EH (cell line): ENCODE measurements around the gene VTI1A.
A peak's percentile ranks its signal among the peaks of the same experiment; 100 is the strongest.
"Not testable (repeated sequence)": the region's sequence is repeated elsewhere in the genome, so short reads cannot be mapped to it uniquely, and the experiment has no call there.

Source experiments
- DNase-seq: peaks from one replicate; pipeline ENCODE4 v3.0.0-alpha.2; 2015; ENCODE audit warnings: low read depth

VTI1A gene

GRCh38 chr10:112723876-112724275 lies 276.9 kb downstream of the VTI1A start:
- DNase-seq: no peak

DNA sequence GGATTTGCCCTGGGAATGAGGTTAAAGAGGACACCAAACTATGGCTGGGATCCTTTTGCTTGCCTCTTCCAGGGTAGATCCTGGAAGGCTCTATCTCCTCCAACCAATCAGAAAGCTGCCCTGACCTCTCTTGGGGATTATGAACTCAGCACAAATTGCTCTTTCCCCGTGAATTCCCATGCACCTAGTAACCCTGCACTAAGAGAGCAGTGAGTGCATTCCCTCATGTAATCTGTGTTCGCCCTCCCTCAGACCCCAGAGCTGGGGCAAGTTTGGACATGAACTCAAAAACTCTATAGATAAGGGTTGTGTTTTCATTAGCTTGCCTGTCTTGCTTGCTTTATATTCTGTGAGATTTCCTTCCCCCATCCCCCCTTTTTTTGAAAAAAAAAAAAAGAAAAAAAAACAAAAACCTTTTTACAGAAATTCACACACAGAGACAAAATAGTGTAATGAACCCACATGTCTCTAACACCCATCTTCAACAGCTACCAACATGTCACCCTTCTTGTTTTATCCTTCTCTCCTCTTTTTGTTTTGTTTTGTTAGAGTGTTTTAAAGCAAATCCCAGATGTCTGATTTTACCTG lies 277.5 kb downstream of the VTI1A start:
- no peak for DNase-seq

DNA sequence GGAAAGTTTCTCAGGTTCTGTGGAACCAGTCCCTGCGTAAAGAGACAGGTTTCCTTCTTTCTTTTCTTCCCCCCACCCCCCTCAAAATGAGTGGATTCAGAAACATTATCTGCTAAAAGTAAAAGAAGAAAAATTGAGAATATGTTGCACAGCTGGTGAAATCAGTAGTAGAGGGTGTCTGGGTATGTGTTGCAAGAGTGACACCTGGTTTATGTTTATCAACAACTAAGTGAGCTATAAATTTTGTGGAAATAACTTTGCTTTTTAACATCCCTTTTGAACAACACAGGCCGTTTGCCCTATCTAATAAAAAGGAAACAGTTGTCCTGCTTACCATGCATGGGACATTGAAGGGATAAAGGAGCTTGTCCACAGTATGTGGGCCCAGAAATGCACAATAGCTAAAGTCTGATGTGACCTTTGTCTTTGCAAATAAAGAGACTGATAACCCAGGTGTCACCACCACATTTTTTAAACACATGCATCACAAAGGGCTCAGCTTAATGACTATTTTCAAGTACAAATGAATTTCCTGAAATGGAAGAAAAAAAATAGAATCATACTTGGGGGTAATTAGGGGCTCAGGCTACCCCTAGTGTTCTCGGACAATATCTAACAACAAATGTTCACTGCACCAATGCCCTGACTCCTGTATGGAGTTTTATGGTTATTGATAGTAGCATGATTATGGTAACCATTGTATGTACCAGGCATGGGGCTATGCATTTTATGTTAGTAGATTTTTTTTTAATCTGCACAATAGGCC lies 281.3 kb downstream of the VTI1A start:
- DNase-seq: no peak

GRCh38 chr10:112728997-112729396 lies 282.0 kb downstream of the VTI1A start:
- no peak for DNase-seq

DNA sequence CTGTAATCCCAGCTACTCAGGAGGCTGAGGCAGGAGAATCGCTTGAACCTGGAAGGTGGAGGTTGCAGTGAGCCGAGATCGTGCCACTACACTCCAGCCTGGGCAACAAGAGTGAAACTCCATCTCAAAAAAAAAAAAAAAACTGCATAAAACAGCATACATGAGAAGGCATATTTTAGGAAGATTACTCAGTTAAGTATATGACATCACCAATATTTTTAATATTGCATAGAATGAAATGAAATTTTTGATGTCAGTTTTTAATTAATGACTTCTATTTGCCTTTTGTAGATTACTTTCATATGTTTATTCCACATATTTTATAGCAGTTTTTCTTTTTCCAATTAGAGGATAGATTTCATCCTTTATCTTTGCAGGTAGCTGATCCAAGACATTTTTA lies 284.4 kb downstream of the VTI1A start:
- DNase-seq: not testable (repeated sequence)

GRCh38 chr10:112732277-112732921 lies 285.4 kb downstream of the VTI1A start:
- DNase-seq: peak; percentile 76

- no peak for DNase-seq
Observed at GRCh38 chr10:112735041-112735695, 288.2 kb downstream of the VTI1A start.

DNA sequence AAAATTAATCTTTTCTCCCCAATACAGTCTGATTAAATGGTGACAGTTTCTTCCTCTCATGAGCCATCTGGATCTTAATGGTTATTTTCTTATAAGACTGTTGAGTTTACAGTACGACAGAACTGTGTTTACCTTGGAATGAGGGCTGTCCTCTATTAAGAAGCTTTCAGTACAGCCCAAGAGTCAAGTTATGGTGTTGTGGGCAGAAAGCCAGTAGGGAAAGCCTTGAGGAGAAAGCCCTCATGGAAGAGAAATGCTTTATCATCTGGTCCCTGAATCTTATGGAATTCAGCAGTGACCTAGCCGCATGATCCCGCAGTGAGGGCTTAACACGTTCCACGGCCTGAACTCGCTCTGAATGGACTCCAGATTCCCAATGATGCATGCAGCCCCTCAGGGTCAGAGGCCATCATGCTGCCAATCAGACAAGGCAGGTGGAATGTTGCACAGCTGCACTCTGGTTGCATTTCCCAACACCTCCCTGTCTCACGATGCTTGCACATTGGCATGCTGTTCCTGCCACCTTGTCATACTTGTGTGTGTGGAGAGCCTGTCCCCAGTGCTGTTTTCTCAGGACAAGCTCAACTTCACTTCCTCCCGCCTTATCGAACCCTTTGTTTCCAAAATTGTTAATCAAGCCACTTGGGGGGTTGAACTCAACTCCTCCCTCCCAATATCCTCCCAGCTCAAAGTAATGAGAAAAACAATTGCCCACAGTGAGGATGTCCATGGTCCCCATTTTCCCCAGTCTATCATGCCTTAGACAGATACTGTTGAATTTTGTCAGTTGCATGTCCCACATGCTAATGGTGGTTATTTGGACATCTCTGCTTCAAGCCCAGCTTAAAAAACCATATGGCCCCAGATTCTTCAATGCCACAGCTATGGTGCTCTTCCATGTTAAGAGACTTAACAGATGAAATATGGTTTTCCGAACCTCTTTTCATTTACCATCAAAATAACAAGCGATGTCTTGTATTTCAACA lies 291.9 kb downstream of the VTI1A start:
- DNase-seq: peak; percentile 36

- no peak for DNase-seq
Observed at GRCh38 chr10:112739592-112740353, 292.8 kb downstream of the VTI1A start.

DNA sequence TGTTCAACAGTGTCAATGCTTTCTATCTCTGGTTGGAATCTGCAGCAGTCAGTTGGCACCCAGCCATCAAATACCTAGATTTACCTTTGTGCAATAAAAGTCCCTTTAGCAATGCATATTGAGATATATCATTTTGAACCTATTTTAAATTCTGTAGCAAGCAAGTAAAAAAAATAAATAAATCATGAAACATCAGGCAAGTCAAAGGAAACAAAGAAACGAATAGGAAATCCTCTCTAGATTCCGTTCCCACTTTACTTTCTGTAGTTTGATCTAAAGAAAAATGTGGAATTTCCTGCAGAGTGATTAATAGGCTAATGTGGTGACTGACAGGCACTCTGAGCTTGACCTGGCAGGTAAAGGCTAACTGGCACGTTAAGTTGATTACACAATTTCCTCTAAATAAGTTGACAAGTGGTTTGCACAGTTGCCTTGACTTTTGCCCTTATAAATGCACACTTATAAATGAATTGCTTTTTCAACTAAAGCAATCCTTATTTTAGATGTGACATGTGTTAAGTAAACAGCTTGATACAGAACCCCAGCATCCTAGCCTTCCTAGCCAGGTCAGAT lies 294.9 kb downstream of the VTI1A start:
- no peak for DNase-seq

DNA sequence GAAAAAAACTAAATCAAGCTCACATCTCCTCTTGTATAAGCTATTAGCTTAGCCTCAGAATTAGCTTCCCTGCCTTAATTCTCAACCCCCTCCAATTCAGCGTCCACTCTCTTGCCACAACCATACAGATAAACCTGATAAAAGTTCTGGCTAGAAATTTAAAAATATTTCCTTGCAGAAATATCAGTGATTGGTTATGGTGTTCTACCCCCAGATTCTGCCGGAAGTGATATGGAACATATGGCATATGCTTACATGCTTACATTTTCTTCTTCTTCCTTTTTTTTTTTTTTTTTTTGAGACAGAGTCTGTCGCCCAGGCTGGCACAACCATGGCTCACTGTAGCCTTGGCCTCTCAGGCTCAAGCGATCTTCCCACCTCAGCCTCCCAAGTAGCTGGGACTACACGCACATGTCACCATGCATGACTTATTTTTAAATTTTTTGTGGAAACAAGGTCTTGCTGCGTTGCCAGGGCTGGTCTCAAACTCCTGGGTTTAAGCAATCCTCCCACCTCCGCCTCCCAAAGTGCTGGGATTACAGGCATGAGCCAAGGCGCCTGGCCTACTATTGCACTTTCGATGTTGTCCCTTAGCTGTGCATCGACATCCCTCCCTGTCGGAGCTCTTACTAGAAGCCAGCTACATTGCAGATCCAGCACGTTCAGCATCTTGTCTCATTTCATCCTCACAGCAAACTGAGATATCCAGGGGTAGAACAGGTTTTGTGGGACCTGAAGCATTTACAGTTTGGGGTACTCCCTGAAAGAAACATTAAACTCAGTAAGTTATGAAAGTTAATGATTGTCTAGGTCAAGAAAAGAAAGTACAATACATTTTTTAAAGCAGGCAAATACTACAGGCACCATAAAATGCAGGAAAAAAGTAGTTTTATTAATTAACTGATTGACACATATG lies 297.4 kb downstream of the VTI1A start:
- no peak for DNase-seq

DNA sequence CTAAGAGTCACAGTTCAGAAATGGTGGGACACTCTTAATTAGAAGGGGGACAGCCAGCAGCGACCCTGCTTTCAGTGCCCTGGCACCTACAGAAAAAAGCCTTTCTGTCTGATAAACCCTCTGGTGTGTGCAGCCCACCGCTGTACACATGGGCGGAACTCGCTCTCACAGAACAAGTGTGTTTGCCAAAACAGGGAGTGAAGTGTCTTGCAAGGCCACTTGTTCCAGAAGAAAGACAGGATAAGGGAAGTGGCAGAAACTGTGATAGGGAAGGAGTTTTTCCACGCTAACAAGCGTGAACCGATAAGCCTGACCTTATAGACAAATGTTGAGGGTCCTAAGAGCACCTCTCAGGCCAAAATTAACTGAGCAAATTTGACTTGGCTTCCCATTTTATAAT lies 299.3 kb downstream of the VTI1A start:
- DNase-seq: no peak

DNA sequence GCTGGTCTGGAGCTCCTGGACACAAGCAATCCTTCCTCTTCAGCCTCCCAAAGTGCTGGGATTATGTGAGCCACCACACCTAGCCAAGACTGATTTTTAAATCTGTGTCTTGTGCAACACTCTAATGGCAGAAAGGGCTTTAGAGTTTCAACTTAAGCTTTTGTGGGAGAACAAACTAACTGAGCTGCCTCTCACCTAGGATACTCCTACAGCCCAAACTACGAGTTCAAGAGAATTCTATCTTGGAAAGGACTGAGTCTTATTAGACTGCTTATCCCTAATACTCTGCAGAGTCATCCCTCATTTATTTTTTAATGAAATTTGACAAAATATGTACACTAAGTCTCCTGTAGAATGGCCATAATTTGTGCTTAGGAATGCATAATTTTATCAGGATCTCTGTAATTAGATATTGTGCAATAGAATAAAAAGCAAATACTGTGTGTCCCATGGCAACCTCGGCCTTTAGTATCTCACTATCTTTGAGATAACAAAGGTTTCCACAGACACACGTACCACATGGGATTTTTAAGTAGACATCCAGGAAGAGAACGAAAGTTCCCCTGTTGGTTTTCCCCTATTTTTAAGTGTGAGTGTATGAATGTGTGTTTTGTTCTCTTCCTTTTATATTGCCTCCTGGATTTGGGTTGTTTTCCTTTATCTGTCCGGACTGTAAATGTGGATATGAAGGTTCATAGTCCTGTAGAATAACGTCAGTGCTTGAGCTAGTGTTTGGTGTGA lies 303.6 kb downstream of the VTI1A start:
- no peak for DNase-seq

- no peak for DNase-seq
Observed at GRCh38 chr10:112751651-112752050, 304.6 kb downstream of the VTI1A start.

DNA sequence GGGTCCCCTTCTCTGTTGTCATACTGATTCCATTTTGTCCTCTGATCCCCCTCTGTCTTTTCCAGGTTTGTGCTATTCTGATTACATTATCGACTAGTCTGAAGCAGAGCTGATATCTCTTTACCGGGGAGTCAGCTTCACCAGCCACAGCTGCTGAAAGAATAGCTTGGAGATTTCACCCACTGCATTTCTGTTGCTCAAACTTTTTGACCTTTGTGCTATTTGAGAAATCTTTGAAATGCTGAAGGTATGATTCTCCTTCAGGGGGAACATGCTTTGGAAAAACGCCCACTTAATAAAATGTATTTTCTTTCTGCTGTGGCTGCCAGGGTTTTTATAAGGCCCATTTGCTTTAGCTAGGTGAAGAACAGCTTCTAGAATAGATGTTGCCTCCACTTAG lies 305.3 kb downstream of the VTI1A start:
- DNase-seq: peak; percentile 27

GRCh38 chr10:112753961-112754411 lies 307.0 kb downstream of the VTI1A start:
- DNase-seq: no peak

GRCh38 chr10:112755446-112756234 lies 308.6 kb downstream of the VTI1A start:
- peak; percentile 17 for DNase-seq

DNA sequence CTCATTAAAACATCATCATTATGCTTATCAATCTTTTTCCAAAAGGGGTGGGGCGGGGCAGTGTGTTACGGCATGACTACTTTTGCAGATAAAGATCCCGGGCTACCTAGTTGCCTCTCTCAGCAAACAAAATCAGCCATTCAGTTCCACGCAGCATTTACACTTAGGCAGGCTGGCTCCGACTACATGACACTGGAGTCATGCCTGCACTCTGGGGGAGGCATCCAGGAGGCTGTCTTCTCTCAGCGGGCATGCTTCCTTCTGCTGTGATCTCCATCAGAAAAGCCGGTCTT lies 309.2 kb downstream of the VTI1A start:
- no peak for DNase-seq
